Right lobe of liver (tissue), 4 donors: ENCODE measurements around the gene HCAR1.

Experiments used
- POLR2A ChIP-seq: fragments of 450-650 bp; IDR thresholded peaks from one replicate; pipeline ENCODE4 v1.6.1; 2017; ENCODE audit warnings: antibody characterized with exemption, mild to moderate bottlenecking
- TF ChIP-seq, protein P1 (sequence below), 4 donors: fragments of 200-600 bp in 3 of 4; fragments of 450-650 bp in 1 of 4; IDR thresholded peaks; one replicate each; pipeline versions ENCODE4 v1.5.1 to v1.8.0; 2016 to 2022; ENCODE audit warnings: antibody characterized with exemption in 4 of 4, mild to moderate bottlenecking in 2 of 4
- donor health status: DM: no; HTN: no; CAD: no.
- donor health status: DM: no; HTN: no; CAD: no.
- donor health status: DM: no; HTN: yes; CAD: no.

DNA sequence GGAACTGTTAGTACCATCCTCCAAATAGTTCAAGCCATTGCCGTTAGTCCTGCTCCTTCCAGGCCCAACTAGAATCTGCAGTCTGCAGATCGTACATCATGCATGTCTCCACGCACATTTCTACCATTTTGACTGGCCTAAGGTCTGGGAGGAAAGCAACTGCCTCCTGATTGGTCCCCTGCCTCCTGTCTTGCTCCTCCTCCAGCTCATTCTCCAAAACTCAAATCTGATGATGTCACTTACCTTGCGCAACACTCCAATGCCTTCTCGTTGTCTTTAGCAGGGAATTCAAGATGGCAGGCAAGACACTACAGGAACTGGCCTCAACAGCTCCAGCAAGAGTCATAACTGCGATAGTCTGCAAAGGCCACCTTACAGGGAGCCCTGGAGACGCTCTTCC is 9.7 kb upstream of the HCAR1 start:
- TF ChIP-seq, protein P1, sequence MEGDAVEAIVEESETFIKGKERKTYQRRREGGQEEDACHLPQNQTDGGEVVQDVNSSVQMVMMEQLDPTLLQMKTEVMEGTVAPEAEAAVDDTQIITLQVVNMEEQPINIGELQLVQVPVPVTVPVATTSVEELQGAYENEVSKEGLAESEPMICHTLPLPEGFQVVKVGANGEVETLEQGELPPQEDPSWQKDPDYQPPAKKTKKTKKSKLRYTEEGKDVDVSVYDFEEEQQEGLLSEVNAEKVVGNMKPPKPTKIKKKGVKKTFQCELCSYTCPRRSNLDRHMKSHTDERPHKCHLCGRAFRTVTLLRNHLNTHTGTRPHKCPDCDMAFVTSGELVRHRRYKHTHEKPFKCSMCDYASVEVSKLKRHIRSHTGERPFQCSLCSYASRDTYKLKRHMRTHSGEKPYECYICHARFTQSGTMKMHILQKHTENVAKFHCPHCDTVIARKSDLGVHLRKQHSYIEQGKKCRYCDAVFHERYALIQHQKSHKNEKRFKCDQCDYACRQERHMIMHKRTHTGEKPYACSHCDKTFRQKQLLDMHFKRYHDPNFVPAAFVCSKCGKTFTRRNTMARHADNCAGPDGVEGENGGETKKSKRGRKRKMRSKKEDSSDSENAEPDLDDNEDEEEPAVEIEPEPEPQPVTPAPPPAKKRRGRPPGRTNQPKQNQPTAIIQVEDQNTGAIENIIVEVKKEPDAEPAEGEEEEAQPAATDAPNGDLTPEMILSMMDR (IDR thresholded peaks at IDR 0.05), result no peak
- no peak for TF ChIP-seq POLR2A
